ENCODE results near the gene OR8K5. TPM values are rescaled to one million over a fixed set of nuclear protein-coding genes. Genes with fewer than 3 reads are reported as not detected.

OR8K5 gene
- not detected in 2 replicates for total RNA-seq

DNA sequence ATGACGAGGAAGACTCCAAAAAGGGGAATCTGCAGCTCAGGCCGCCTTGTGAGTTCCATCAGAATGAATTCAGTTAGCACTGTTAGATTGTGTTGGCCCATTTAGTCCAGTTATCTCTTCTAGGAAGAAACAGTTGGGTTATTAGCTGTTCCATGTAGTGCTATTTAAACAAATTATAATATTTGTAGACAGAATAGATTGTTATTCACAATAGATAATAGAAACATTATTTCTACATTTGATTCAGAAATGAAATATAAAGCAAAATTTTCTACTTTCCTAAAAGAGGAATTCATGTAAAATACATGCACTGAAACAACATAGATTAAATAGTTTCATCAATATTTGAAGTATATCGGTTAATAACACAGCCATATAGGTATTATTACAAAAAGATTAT is at the start of gene OR8K5:
Gene OR8K5 (minus strand): TSS at position 101 of the 400 bp plus-strand sequence. CDS start 0 bp downstream, at position 101.

GRCh38 chr11:56176318-56176717 is 16.2 kb upstream of the OR8K5 start, which contains the start of gene OR5J2:
TSS of gene OR5J2 (plus strand) at chr11:56176618. CDS start at chr11:56176618, 0 bp downstream.

GRCh38 chr11:56140151-56140661 is 19.9 kb downstream of the OR8K5 start, which contains the start of gene OR8J3:
TSS of gene OR8J3 (minus strand) at chr11:56140201. CDS start at chr11:56137718, 2,483 bp downstream.

GRCh38 chr11:56122073-56122472 is 38.0 kb downstream of the OR8K5 start, which contains the start of gene OR8H3:
TSS of gene OR8H3 (plus strand) at chr11:56122373. CDS start at chr11:56122373, 0 bp downstream.

Other genes starting within 250 kb of the OR8K5 start
- not detected in 2 replicates for gene OR5W2, start 245.7 kb downstream of the OR8K5 start, total RNA-seq
- not detected in 2 replicates for gene OR5I1, start 223.9 kb downstream of the OR8K5 start, total RNA-seq
- gene OR10AG1, start 190.4 kb downstream of the OR8K5 start, total RNA-seq: not detected in 2 replicates
- not detected in 2 replicates for gene OR5F1, start 165.7 kb downstream of the OR8K5 start, total RNA-seq
- not detected in 2 replicates for gene OR5AS1, start 132.7 kb downstream of the OR8K5 start, total RNA-seq
- gene OR8I2, start 67.0 kb downstream of the OR8K5 start, total RNA-seq: not detected in 2 replicates
- not detected in 2 replicates for gene OR8H2, start 56.6 kb downstream of the OR8K5 start, total RNA-seq
- gene OR8H3, start 37.9 kb downstream of the OR8K5 start, total RNA-seq: not detected in 2 replicates
- gene OR8J3, start 20.1 kb downstream of the OR8K5 start, total RNA-seq: not detected in 2 replicates
- not detected in 2 replicates for gene OR5J2, start 16.3 kb upstream of the OR8K5 start, total RNA-seq
- not detected in 2 replicates for gene OR5T2, start 73.9 kb upstream of the OR8K5 start, total RNA-seq
- gene OR5T3, start 91.9 kb upstream of the OR8K5 start, total RNA-seq: not detected in 2 replicates
- not detected in 2 replicates for gene OR5T1, start 113.8 kb upstream of the OR8K5 start, total RNA-seq
- gene OR8H1, start 131.9 kb upstream of the OR8K5 start, total RNA-seq: not detected in 2 replicates
- gene OR8K3, start 154.8 kb upstream of the OR8K5 start, total RNA-seq: not detected in 2 replicates
- gene OR8K1, start 185.7 kb upstream of the OR8K5 start, total RNA-seq: not detected in 2 replicates
- gene OR8J1, start 194.0 kb upstream of the OR8K5 start, total RNA-seq: not detected in 2 replicates
- not detected in 2 replicates for gene OR8U1, start 215.3 kb upstream of the OR8K5 start, total RNA-seq